HepG2 (cell line): ENCODE data around the gene SLC44A5. TPM values are rescaled to one million over a fixed set of nuclear protein-coding genes. Genes with fewer than 3 reads are reported as not detected.
"Not testable (repeated sequence)": the region's sequence is repeated elsewhere in the genome, so short reads cannot be mapped to it uniquely, and the experiment has no call there.

Experiments
- ATAC-seq: fragments of 200-7000 bp; cut with Tn5 transposase; 3 replicates; pipeline ENCODE4 v1.9.1; 2020; ENCODE audit warnings: mild to moderate bottlenecking, moderate library complexity
- BruUV-seq: library from RNA; stranded (reverse); fragments of 400-500 nt; replicated peaks from 2 replicates; lab custom pipeline; 2021; lab: Mats Ljungman, UMichigan
- CTCF ChIA-PET: fragments of 300-600 bp; formaldehyde crosslinking; extraction: SDS; loops from one replicate; lab custom pipeline; 2021; ENCODE audit warnings: low total read pairs, inconsistent platforms, low intra/inter-chr PET ratio; lab: Yijun Ruan, JAX
- POLR2A ChIA-PET: fragments of 350-600 bp; sonication (Branson Sonifier 250); formaldehyde crosslinking; loops from one replicate; lab custom pipeline; 2020; ENCODE audit warnings: antibody characterized with exemption, inconsistent platforms; lab: Yijun Ruan, JAX
- DNase-seq: peaks from one replicate; pipeline ENCODE4 v3.0.0-alpha.2; 2015; ENCODE audit warnings: low spot score
- FAIRE-seq: peaks from 3 replicates; lab custom pipeline; 2011; peaks lifted over from hg19 to GRCh38; lab: Jason Lieb, UNC
- H2AFZ ChIP-seq: one replicate; pipeline ENCODE4 v1.6.1; 2011; ENCODE audit warnings: low read length, inconsistent platforms
- H3K27ac ChIP-seq: fragments of 300-600 bp; 3 replicates; pipeline ENCODE4 v1.8.0; 2011; ENCODE audit warnings: mixed run types, mild to moderate bottlenecking, mixed read lengths, low read length, inconsistent platforms; ENCODE audit not compliant: insufficient read depth; ENCODE audit errors: extremely low read length
- H3K27me3 ChIP-seq, 2 experiments: fragments of 200-600 bp in 1 of 2; 2 replicates in 1 of 2; 3 replicates in 1 of 2; pipeline versions ENCODE4 v1.6.0 to v1.8.0; 2011; ENCODE audit warnings: low read length in 2 of 2, mild to moderate bottlenecking in 2 of 2, moderate library complexity in 2 of 2, inconsistent platforms in 1 of 2; ENCODE audit not compliant: insufficient read depth in 2 of 2, control insufficient read depth in 1 of 2
- H3K36me3 ChIP-seq, 2 experiments: fragments of 200-600 bp in 1 of 2; replicated peaks in 1 of 2; 2 replicates in 1 of 2; 3 replicates in 1 of 2; pipeline versions ENCODE4 v1.5.1 to v1.8.0; 2011; ENCODE audit warnings: low read length in 2 of 2, inconsistent platforms in 1 of 2; ENCODE audit not compliant: insufficient read depth in 2 of 2, control insufficient read depth in 1 of 2
- H3K4me1 ChIP-seq: 2 replicates; pipeline ENCODE4 v1.5.1; 2012; ENCODE audit warnings: low read length, inconsistent platforms; ENCODE audit not compliant: insufficient read depth
- H3K4me2 ChIP-seq: 2 replicates; pipeline ENCODE4 v1.6.0; 2011; ENCODE audit warnings: low read depth, low read length, inconsistent platforms
- H3K4me3 ChIP-seq, 3 experiments: fragments of 200-600 bp in 1 of 3; sonication (generic), shearing (Covaris generic) in 1 of 3; replicated peaks in 1 of 3; 2 replicates each; pipeline ENCODE4 v1.5.1; 2011 to 2016; ENCODE audit warnings: low read length in 3 of 3, inconsistent platforms in 2 of 3, low read depth in 2 of 3, mild to moderate bottlenecking in 2 of 3, control low read depth in 1 of 3, mixed read lengths in 1 of 3; ENCODE audit not compliant: insufficient read depth in 1 of 3
- H3K79me2 ChIP-seq: one replicate; pipeline ENCODE4 v1.6.1; 2011; ENCODE audit warnings: low read length, inconsistent platforms; ENCODE audit not compliant: insufficient read depth
- H3K9ac ChIP-seq: 2 replicates; pipeline ENCODE4 v1.6.0; 2011; ENCODE audit warnings: mild to moderate bottlenecking, low read depth, low read length, inconsistent platforms; ENCODE audit not compliant: insufficient read depth
- H3K9me3 ChIP-seq: 2 replicates; pipeline ENCODE4 v1.5.1; 2012; ENCODE audit warnings: mild to moderate bottlenecking, low read length
- H4K20me1 ChIP-seq: 2 replicates; pipeline ENCODE4 v1.6.0; 2011; ENCODE audit warnings: inconsistent platforms, mild to moderate bottlenecking, low read length, moderate library complexity; ENCODE audit not compliant: insufficient read depth
- ELF3 ChIP-seq: IDR thresholded peaks from 2 replicates; pipeline ENCODE4 v1.6.1; 2016; ENCODE audit warnings: missing genetic modification reagents, missing compliant biosample characterization
- MATR3 ChIP-seq: sonication (generic); formaldehyde crosslinking; IDR thresholded peaks from 2 replicates; pipeline ENCODE4 v1.4.0; 2020; ENCODE audit warnings: missing genetic modification reagents
- WGBS: methylation state at CpG from one replicate; pipeline ENCODE4 v1.1.6; 2017; ENCODE audit warnings: low lambda C conversion rate; 5-methylcytosine and 5-hydroxymethylcytosine counted together
- in situ Hi-C: cut with HindIII; loops from 2 replicates; pipeline ENCODE4 v1.10.0; 2017; ENCODE audit warnings: low pct_unique_long_range_greater_than_20kb; ENCODE audit not compliant: extremely low pct_ligation_motif_present
- intact Hi-C: fragments of 100-400 bp; cut with micrococcal nuclease; formaldehyde crosslinking; loops from one replicate; pipeline ENCODE4 v1.10.0; 2022; ENCODE audit not compliant: unreplicated experiment
- polyA plus RNA-seq, 8 experiments: library from polyadenylated mRNA; depleted of rRNA in 3 of 8; stranded (reverse) in 7 of 8; unstranded in 1 of 8; fragments of >200 nt; fragmentation: Illumina TruSeq in 4 of 8; extraction: Trizol in 4 of 8; gene quantifications; 2 replicates each; pipeline versions ENCODE4 v1.2.1 to v1.2.3, GENCODE V29; 2011 to 2016; ENCODE audit warnings: low read depth in 4 of 8, missing spikeins in 1 of 8, mixed read lengths in 1 of 8; ENCODE audit not compliant: insufficient read depth in 1 of 8
- total RNA-seq, 5 experiments: library from RNA; depleted of rRNA; stranded (reverse); fragments of >200 nt; fragmentation: Illumina TruSeq; extraction: Trizol; gene quantifications; 2 replicates each; pipeline ENCODE4 v1.2.3, GENCODE V29; 2016; ENCODE audit warnings: low read depth in 1 of 5
- TF ChIP-seq, protein P1 (sequence below), 2 experiments: IDR thresholded peaks; 2 replicates each; pipeline ENCODE4 v1.6.1; 2011 to 2012; ENCODE audit warnings: low read length in 2 of 2, borderline replicate concordance in 1 of 2, low read depth in 1 of 2, mild to moderate bottlenecking in 1 of 2, moderate library complexity in 1 of 2

Gene SLC44A5
- total and polyA plus RNA-seq, 2 of the 13 experiments (the other 11 are each of a cell fraction or from before 2014, with no cell fraction given) = 8.0 to 16.0 TPM

DNA sequence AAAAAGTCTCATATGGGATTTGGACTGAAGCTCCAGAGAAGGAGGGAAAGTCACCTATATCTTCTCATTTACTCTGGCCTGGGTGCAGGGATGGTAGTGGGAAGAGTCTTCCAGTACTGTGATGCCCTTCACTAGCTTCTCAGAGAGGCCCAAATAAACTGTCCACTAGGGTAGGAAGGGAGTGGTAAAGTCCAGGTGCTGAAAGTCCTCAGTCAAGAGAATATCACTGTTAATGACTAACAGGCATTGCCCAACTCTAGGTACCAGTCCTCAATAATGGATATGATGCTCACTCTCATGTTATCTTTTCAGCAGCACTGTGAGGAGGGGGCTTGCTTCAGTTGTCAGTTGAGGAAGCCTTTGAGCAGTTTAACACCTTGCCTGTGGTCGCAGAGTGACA, 412.8 kb downstream of the SLC44A5 start (continued):
- TF ChIP-seq, protein P1, sequence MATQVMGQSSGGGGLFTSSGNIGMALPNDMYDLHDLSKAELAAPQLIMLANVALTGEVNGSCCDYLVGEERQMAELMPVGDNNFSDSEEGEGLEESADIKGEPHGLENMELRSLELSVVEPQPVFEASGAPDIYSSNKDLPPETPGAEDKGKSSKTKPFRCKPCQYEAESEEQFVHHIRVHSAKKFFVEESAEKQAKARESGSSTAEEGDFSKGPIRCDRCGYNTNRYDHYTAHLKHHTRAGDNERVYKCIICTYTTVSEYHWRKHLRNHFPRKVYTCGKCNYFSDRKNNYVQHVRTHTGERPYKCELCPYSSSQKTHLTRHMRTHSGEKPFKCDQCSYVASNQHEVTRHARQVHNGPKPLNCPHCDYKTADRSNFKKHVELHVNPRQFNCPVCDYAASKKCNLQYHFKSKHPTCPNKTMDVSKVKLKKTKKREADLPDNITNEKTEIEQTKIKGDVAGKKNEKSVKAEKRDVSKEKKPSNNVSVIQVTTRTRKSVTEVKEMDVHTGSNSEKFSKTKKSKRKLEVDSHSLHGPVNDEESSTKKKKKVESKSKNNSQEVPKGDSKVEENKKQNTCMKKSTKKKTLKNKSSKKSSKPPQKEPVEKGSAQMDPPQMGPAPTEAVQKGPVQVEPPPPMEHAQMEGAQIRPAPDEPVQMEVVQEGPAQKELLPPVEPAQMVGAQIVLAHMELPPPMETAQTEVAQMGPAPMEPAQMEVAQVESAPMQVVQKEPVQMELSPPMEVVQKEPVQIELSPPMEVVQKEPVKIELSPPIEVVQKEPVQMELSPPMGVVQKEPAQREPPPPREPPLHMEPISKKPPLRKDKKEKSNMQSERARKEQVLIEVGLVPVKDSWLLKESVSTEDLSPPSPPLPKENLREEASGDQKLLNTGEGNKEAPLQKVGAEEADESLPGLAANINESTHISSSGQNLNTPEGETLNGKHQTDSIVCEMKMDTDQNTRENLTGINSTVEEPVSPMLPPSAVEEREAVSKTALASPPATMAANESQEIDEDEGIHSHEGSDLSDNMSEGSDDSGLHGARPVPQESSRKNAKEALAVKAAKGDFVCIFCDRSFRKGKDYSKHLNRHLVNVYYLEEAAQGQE (IDR thresholded peaks at IDR 0.05; ENCODE audit: borderline replicate concordance in 1 of 2, low read depth in 1 of 2, low read length in 2 of 2) = no peak
- TF ChIP-seq ELF3 (CRISPR knock-in tag) = no peak

DNA sequence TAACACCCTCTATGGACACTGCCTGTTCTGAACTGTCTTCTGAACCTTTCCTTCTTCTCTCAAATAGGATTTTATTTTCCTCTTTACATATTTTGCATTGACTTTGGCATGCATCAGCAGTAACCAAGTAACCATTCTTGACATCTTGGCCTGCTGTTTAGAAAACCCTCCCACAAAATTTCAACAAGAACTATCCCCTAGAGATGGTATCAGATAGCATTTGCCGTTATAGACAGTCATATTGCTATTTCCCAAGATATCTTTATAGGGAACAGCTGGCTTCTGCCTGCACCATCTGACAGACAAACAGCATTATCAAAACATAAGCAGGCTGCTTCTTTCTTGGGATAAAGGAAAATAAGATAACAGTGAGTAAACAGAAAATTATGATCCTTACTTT, 422.0 kb downstream of the SLC44A5 start:
- Histone ChIP-seq H3K79me2 (no peaks in the 10 kb centered on the region), H3K27me3 (no peaks in the 10 kb centered on the region; a peak in 1 of 5 replicates), H3K4me1 (no peaks in the 10 kb centered on the region), H3K9ac (no peak overlapping the region), H3K4me3 (no peak overlapping the region), H2AFZ (no peak overlapping the region), H4K20me1 (no peaks in the 10 kb centered on the region), H3K4me2 (no peak overlapping the region), H3K9me3 (no peaks in the 10 kb centered on the region)
- CTCF ChIA-PET = no interaction called here
- 0% methylated on average over 1 of the region's 1 CpG for WGBS
- in situ Hi-C loops = no loop called here
- POLR2A ChIA-PET = no interaction called here
- no peak for FAIRE-seq
- no peak for TF ChIP-seq MATR3 (CRISPR knock-in tag)
- TF ChIP-seq, all 625 proteins: peak for 0
- no TSS peak for BruUV-seq
- H3K27ac ChIP-seq = no peak overlapping the region
- ATAC-seq (no peak), DNase-seq (no peak)
- no peaks in the 10 kb centered on the region for H3K36me3 ChIP-seq
- intact Hi-C loops = no loop called here

DNA sequence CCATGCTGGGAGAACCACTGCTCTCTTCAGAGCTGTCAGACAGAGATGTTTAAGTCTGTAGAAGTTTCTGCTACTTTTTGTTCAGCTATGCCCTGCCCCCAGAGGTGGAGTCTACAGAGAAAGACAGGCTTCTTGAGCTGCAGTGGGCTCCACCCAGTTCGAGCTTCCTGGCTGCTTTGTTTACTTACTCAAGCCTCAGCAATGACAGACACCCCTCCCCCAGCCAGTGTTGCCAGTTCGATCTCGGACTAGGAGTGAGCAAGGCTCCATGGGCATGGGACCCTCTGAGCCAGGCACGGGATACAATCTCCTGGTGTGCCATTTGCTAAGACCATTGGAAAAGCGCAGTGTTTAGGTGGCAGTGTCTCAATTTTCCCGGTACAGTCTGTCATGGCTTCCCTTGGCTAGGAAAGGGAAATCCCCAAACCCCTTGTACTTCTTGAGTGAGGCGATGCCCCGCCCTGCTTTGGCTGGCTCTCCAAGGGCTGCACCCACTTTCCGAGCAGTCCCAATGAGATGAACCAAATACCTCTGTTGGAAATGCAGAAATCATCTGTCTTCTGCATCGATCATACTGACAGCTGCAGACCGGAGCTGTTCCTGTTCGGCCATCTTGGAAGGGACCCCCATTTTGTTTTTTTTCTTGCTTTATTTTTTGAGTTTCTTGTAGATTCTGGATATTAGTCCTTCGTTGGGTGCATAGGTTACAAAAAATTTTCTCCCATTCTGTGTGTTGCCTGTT, 429.5 kb downstream of the SLC44A5 start:
- H2AFZ ChIP-seq, H3K9ac ChIP-seq, intact Hi-C loops, H3K4me1 ChIP-seq, H3K4me3 ChIP-seq, CTCF ChIA-PET, ATAC-seq, H3K79me2 ChIP-seq, H4K20me1 ChIP-seq, H3K27me3 ChIP-seq, FAIRE-seq, H3K36me3 ChIP-seq, H3K9me3 ChIP-seq, DNase-seq, BruUV-seq, H3K4me2 ChIP-seq, POLR2A ChIA-PET, in situ Hi-C loops, H3K27ac ChIP-seq: not testable (repeated sequence)
- 40% methylated on average over 8 of the region's 13 CpGs for WGBS
